ENCODE measurements around the gene POU3F3.

The POU3F3 gene

DNA sequence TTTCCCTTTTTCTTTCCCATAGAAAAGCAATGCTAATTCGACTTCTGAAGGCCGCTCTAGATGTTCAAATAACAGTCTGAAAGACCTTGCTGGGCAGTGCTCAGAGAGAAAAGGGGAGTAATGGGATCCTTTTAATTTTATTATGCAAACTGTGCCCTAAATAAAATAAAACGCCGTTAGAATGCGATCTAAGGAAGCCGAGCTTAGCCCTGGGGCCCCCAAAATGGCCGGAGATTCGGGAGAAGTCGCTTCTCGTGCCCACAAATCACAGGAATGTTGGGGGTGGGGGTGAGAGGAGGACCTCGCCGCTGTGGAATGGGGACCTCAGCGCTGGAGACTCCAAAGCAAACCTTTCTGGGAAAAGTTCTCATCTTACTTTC, 8.4 kb upstream of the POU3F3 start:
- no peak for DNase-seq (ENCODE audit: low read depth in 1 of 2, low spot score in 1 of 2)

DNA sequence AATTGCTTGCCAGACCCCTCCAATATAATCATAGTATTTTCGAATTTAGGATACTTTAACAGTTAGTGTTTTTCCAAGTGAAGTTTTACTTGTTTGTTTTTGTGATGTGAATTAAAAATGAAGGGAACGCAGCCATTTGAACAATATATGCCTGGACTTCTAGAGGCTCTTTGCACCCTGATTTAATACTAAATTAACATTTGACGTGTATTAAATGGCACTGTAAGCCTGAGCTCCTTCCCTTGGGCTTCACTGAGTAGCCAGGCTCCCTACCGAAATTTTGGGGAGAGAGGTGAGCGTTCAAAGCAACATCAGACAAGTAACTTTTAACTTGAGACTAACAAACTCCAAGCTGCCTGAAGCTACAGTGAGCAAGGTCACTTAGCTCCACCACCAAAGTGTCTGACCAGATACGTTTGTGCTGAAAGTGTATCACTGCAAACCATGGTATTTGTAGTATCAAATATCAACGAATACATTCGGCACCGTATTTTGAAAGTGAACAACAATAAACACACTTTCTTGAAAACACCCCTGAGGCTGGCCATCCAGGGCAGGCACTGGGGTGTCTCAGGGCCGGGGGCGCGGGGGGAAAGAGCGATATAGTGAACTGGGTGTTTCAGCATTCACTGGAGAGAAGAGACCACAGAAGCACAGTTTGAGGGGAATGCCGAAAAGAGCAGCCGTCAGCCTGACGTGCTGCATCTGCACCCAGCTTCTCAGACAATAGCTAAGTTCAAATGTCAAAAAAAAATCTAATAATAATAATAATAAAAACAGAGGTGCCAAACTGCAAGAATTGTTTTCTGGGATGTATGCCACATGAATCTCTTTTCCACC, 7.7 kb upstream of the POU3F3 start:
- Histone ChIP-seq H3K27me3 (ENCODE audit: insufficient read depth, poor library complexity, severe bottlenecking) (peaks cover 82% of the 10 kb centered on the region), H3K27ac (replicated peaks) (no peak overlapping the region), H3K4me3 (replicated peaks; ENCODE audit: insufficient read depth, low read length) (no peak overlapping the region)
- no peak for TF ChIP-seq SPI1 (IDR thresholded peaks at IDR 0.05; ENCODE audit: borderline replicate concordance, low read depth)
- no peak for TF ChIP-seq POLR2AphosphoS5 (IDR thresholded peaks at IDR 0.05; ENCODE audit: low read depth)
- TF ChIP-seq GABPA (IDR thresholded peaks at IDR 0.05; ENCODE audit: low read depth) = no peak
- no peak for TF ChIP-seq CTCF (IDR thresholded peaks at IDR 0.05; ENCODE audit: insufficient read depth, low read length)
- TF ChIP-seq REST (IDR thresholded peaks at IDR 0.05; ENCODE audit: insufficient replicate concordance, low read depth) = no peak
- DNase-seq (ENCODE audit: low read depth in 1 of 2, low spot score in 1 of 2) = no peak

More for the DNA sequence above, 8.4 kb upstream of the POU3F3 start:
- no peak for TF ChIP-seq POLR2AphosphoS5 (IDR thresholded peaks at IDR 0.05; ENCODE audit: low read depth)
- no peak for TF ChIP-seq REST (IDR thresholded peaks at IDR 0.05; ENCODE audit: insufficient replicate concordance, low read depth)
- TF ChIP-seq CTCF (IDR thresholded peaks at IDR 0.05; ENCODE audit: insufficient read depth, low read length) = no peak
- no peak for TF ChIP-seq GABPA (IDR thresholded peaks at IDR 0.05; ENCODE audit: low read depth)
- no peak for TF ChIP-seq SPI1 (IDR thresholded peaks at IDR 0.05; ENCODE audit: borderline replicate concordance, low read depth)
- no peak overlapping the region for H3K27ac ChIP-seq (replicated peaks)
- H3K4me3 ChIP-seq (replicated peaks; ENCODE audit: insufficient read depth, low read length) = no peak overlapping the region
- H3K27me3 ChIP-seq (ENCODE audit: insufficient read depth, poor library complexity, severe bottlenecking) = peaks cover 77% of the 10 kb centered on the region

GRCh38 chr2:104846786-104847585, 6.9 kb upstream of the POU3F3 start:
- no peak for DNase-seq (ENCODE audit: low read depth in 1 of 2, low spot score in 1 of 2)
- Histone ChIP-seq H3K4me3 (replicated peaks; ENCODE audit: insufficient read depth, low read length) (no peak overlapping the region), H3K27me3 (ENCODE audit: insufficient read depth, poor library complexity, severe bottlenecking) (peaks cover 81% of the 10 kb centered on the region), H3K27ac (replicated peaks) (no peak overlapping the region)
- TF ChIP-seq GABPA (IDR thresholded peaks at IDR 0.05; ENCODE audit: low read depth) = no peak
- no peak for TF ChIP-seq POLR2AphosphoS5 (IDR thresholded peaks at IDR 0.05; ENCODE audit: low read depth)
- no peak for TF ChIP-seq CTCF (IDR thresholded peaks at IDR 0.05; ENCODE audit: insufficient read depth, low read length)
